Urothelium cell line (cell line): ENCODE results near the gene ASIC4.

ENCODE experiments used
- DNase-seq: peaks from one replicate; pipeline ENCODE4 v3.0.0; 2011; ENCODE audit warnings: low spot score, mixed read lengths
- FAIRE-seq: peaks from 2 replicates; lab custom pipeline; 2011; peaks lifted over from hg19 to GRCh38; lab: Jason Lieb, UNC

The ASIC4 gene

DNA sequence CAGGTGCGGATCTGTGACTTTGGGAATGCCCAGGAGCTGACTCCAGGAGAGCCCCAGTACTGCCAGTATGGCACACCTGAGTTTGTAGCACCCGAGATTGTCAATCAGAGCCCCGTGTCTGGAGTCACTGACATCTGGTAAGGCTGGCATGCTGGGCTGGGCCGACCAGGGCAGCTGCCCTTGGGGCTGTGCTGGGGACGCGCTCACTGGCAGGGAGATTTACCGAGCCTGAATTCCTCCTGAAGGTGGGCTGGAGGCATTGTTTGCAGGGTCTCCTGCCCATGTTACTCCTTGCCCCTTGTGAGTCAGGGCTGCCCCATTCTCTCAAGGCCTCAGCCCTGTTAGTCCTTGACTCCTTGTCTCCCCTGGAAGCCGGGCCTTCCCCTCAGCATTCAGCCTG, 34.3 kb upstream of the ASIC4 start:
- no peak for DNase-seq
- FAIRE-seq, result no peak

DNA sequence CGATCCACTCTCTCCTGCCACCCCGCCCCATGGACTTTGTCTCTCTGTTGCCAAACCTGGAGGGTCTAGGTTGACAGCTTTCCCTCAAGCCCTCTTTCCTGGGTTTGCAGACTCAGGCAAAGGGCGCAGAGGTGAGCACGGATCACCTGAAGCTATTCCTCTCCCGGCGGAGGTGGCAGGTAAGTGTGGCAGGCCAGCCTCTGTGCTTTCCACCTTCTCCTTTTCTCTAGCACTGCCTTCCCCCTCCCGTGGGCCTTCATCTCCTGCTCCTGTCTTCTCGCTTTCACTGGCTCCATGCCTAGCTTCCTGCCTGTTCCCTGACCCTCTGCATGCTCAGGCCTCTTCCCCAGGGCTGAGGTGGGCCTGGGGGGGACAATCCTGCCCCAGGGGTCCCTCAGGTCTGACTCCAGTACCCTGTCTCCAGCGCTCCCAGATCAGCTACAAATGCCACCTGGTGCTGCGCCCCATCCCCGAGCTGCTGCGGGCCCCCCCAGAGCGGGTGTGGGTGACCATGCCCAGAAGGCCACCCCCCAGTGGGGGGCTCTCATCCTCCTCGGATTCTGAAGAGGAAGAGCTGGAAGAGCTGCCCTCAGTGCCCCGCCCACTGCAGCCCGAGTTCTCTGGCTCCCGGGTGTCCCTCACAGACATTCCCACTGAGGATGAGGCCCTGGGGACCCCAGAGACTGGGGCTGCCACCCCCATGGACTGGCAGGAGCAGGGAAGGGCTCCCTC, 31.4 kb upstream of the ASIC4 start:
- DNase-seq, result no peak
- FAIRE-seq, result no peak

DNA sequence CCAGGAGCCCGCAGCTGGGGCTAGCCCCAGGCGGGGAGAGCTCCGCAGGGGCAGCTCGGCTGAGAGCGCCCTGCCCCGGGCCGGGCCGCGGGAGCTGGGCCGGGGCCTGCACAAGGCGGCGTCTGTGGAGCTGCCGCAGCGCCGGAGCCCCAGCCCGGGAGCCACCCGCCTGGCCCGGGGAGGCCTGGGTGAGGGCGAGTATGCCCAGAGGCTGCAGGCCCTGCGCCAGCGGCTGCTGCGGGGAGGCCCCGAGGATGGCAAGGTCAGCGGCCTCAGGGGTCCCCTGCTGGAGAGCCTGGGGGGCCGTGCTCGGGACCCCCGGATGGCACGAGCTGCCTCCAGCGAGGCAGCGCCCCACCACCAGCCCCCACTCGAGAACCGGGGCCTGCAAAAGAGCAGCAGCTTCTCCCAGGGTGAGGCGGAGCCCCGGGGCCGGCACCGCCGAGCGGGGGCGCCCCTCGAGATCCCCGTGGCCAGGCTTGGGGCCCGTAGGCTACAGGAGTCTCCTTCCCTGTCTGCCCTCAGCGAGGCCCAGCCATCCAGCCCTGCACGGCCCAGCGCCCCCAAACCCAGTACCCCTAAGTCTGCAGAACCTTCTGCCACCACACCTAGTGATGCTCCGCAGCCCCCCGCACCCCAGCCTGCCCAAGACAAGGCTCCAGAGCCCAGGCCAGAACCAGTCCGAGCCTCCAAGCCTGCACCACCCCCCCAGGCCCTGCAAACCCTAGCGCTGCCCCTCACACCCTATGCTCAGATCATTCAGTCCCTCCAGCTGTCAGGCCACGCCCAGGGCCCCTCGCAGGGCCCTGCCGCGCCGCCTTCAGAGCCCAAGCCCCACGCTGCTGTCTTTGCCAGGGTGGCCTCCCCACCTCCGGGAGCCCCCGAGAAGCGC, 30.6 kb upstream of the ASIC4 start:
- FAIRE-seq (no peak), DNase-seq (no peak)

DNA sequence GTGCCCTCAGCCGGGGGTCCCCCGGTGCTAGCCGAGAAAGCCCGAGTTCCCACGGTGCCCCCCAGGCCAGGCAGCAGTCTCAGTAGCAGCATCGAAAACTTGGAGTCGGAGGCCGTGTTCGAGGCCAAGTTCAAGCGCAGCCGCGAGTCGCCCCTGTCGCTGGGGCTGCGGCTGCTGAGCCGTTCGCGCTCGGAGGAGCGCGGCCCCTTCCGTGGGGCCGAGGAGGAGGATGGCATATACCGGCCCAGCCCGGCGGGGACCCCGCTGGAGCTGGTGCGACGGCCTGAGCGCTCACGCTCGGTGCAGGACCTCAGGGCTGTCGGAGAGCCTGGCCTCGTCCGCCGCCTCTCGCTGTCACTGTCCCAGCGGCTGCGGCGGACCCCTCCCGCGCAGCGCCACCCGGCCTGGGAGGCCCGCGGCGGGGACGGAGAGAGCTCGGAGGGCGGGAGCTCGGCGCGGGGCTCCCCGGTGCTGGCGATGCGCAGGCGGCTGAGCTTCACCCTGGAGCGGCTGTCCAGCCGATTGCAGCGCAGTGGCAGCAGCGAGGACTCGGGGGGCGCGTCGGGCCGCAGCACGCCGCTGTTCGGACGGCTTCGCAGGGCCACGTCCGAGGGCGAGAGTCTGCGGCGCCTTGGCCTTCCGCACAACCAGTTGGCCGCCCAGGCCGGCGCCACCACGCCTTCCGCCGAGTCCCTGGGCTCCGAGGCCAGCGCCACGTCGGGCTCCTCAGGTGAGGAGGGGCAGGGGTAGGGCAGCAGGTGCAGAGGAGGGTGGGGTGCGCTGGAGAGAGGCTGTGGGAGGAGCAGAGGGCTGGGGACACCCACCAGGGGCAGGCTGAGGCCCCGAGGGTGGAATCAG, 29.7 kb upstream of the ASIC4 start:
- DNase-seq (no peak), FAIRE-seq (no peak)

DNA sequence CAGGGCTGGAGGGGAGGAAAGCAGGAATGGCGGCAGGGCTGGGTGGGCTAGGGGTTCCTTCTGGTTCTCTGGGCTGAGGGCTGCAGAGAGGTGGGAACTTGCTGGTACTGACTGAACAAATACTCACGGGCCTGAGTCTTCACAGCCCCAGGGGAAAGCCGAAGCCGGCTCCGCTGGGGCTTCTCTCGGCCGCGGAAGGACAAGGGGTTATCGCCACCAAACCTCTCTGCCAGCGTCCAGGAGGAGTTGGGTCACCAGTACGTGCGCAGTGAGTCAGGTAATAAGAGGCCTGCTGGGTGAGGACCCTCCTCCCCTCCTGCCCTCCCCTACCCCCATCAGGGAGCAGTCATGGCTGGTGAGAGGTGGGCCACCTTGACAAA, 29.1 kb upstream of the ASIC4 start:
- DNase-seq, result no peak
- FAIRE-seq, result no peak

DNA sequence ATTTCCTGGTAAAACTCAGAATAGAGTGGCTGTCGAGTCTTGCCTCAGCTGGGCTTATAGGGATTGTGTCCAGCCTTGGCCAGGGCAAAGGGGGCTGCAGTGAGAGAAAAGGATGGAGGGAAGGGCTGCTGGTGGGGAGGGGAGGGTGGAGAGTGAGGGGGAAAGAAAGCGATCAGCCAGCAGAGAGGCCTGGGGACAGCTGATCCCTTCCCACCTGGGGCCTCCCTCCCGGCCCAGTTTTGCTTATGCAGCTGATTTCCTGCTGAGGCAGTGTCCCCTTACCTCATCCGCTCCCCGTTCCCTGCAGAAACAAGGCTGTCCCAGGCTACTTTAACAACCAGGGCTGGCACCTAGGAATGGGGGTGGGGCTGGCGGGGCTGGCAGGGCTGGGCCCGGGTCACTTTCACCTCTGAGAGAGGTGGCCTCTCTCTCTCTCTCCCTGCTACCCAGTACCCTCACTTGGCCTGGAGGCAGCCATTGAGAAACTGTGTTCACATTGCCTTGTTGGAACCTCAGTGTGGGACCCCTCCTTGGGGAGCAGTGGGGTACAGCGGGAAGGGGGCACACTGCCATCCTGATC, 27.8 kb upstream of the ASIC4 start:
- DNase-seq, result no peak
- FAIRE-seq, result no peak

DNA sequence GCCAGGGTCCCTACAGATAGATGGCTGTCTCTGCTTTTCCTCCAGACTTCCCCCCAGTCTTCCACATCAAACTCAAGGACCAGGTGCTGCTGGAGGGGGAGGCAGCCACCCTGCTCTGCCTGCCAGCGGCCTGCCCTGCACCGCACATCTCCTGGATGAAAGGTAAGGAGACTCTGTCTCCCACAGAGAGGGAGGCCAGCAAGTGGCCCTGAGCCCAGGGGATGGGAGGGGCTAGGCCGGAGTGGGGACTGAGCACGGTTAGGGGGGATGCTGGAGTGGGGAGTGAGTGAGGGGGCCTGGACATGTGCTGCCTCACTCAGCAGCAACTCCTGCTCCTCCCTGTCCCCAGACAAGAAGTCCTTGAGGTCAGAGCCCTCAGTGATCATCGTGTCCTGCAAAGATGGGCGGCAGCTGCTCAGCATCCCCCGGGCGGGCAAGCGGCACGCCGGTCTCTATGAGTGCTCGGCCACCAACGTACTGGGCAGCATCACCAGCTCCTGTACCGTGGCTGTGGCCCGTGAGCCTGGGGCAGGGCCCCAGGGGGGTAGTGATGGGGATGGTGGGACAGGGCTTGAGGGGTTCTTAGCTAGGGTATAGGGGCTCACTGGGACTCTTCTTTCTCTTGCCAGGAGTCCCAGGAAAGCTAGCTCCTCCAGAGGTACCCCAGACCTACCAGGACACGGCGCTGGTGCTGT, 26.0 kb upstream of the ASIC4 start:
- DNase-seq (no peak), FAIRE-seq (no peak)

DNA sequence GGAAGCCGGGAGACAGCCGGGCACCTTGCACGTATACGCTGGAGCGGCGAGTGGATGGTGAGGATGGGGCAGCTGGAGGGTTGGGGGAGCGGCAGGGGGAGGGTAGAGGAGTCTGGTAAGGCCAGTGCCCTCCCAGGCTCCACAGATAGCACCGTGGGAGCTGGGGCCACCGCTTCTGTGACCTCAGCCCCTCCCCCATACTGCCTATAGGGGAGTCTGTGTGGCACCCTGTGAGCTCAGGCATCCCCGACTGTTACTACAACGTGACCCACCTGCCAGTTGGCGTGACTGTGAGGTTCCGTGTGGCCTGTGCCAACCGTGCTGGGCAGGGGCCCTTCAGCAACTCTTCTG, 25.5 kb upstream of the ASIC4 start:
- no peak for DNase-seq
- FAIRE-seq, result no peak

DNA sequence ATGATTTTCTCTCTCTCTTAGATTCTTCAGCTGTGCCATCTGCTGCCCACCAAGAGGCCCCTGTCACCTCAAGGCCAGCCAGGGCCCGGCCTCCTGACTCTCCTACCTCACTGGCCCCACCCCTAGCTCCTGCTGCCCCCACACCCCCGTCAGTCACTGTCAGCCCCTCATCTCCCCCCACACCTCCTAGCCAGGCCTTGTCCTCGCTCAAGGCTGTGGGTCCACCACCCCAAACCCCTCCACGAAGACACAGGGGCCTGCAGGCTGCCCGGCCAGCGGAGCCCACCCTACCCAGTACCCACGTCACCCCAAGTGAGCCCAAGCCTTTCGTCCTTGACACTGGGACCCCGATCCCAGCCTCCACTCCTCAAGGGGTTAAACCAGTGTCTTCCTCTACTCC, 25.0 kb upstream of the ASIC4 start:
- FAIRE-seq (no peak), DNase-seq (no peak)

DNA sequence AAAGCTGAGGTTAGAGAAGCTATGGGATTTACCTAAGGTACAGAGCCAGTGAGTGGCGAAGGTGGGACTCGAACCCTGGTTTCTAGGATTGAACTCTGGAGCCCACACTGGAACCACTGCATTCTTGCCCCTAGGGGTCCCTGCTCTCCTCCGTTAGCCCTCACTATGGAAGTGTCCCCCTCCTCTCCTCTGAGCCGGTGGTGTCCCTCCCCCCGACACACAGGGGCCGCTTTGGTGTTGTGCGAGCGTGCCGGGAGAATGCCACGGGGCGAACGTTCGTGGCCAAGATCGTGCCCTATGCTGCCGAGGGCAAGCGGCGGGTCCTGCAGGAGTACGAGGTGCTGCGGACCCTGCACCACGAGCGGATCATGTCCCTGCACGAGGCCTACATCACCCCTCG, 24.1 kb upstream of the ASIC4 start:
- no peak for FAIRE-seq

DNA sequence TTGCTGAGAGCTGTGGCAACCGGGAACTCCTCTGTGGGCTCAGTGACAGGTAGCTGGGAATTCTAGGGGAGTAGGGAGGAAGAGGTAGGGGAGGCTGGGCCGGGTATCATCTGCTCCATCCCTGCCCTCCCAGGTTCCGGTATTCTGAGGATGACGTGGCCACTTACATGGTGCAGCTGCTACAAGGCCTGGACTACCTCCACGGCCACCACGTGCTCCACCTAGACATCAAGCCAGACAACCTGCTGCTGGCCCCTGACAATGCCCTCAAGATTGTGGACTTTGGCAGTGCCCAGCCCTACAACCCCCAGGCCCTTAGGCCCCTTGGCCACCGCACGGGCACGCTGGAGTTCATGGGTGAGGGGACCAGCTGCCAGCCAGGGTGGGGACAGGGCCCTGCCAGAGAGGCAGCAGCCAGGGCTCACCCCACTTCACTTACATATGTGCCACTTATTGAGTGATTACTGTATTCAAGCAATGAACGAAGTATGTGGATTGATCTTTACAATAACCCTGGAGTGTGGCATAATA, 23.6 kb upstream of the ASIC4 start:
- FAIRE-seq, result no peak
- DNase-seq, result no peak

More for the DNA sequence above, 24.1 kb upstream of the ASIC4 start:
- DNase-seq, result no peak

DNA sequence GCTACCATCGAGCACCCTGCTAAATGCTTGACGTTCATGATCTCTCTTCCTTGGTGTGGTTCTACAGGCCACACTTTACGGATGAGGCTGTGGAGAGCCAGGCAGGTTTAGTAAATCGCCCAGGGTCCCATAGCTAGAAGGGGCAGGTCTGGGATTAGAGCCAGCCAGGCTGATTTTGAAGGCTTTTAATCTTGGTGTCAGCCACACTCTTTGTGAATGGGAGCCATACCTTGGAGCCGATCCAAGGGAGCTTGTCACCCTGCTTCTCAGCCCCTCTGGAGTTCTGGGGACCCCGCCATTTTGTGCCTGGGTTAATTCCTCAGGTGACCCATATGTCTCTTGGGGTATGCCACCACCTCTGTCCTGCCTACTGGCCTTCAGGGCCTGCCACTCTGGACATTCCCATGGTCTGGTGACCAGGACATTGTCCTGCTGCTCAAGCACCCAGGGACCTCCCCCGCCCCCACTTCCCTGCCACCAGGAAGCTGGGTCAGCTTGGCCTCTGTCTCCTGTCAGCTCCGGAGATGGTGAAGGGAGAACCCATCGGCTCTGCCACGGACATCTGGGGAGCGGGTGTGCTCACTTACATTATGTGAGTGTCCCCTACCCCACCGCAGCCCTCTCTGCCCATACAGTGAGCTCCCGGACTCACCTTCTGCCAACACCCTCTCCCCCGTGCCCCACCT, 22.9 kb upstream of the ASIC4 start:
- FAIRE-seq (no peak), DNase-seq (no peak)

DNA sequence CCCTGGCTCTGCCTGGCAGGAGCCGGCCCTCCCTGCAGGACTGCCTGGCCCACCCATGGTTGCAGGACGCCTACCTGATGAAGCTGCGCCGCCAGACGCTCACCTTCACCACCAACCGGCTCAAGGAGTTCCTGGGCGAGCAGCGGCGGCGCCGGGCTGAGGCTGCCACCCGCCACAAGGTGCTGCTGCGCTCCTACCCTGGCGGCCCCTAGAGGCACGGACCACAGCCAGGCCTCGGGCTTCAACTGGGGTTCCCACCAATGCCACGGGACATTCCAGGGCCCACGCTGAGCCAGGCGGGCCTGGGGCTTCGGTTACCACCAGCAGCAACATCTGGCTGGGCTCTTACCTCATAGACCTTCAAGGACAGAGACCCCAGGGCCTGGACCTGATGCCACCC, 21.7 kb upstream of the ASIC4 start:
- FAIRE-seq, result no peak
- DNase-seq, result no peak

DNA sequence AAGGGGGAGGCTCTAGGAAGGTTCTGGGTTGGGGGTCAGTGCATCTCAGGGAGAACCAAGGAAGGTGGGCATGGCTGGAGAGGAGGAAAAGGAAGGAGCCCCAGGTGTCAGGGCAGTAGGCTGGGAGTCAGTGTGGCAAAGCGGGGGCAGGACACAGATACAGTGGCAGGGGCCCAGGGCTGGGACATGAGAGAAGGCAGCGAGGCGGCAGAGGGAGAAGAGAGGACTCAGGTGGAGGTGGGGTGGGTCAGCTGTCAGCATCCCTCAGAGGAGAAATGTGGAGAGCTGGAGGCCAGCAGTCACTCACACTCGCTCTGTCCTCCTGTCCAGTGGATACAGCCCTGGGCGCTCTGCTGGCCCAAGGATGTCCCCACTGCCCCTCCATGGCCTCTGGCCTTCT, 21.2 kb upstream of the ASIC4 start:
- FAIRE-seq, result no peak
- DNase-seq, result no peak

DNA sequence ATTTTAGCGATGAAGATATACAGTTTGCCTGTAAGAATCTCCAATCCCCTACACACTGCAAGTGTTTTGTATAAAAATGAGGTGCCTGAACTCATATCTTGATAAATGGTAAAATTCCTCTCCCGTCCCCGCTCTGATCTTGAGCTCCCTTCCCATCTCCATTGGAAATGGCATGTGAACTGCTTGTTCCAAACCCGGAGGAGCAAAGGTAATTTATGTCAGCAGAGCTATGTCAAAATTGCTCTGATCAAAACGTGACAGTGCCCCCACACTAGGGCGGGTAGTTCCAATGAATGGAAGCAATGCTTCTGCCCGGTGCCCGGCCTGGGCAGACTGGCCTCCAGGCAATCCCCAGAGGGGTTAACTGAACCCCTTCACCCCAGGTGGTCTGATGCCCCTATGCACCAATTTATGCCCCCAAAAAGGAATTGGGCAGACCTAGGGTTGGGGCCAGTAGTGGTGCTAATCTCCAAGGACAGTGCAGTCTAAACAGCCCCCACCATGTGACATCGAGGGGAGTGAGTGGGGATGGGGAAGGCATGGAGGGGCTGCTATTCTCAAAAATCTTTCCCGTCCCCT, 19.2 kb upstream of the ASIC4 start:
- DNase-seq (no peak), FAIRE-seq (no peak)

DNA sequence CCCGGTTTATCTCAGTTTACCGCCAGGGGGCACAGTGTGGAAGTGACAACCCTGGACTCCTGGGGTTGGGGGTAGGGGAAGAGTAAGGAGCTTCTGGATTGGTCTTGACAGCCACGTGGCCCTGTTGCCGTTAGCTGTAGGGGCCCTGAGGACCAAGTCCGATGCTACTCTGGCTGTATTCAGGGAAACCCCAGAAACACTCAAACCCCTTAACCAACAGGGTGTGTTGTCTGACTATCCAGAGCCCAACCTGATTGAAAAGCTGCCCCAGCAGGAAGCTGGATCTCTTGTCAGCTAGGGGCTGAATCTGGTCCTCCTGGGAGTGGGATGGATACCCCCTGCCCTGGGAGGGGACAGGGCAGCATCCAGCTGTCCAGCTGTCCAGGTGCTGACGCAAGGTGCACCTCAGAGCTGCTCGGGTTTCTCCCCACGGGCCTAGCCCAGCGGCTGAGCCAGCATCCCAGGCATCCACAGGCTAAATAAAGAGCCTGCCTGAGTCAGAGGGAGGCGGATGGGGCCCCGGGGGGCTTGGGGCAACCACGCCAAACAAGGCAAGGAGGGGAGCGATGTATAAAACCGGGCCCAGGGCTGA, 18.7 kb upstream of the ASIC4 start:
- FAIRE-seq (no peak), DNase-seq (peak; percentile 71)

DNA sequence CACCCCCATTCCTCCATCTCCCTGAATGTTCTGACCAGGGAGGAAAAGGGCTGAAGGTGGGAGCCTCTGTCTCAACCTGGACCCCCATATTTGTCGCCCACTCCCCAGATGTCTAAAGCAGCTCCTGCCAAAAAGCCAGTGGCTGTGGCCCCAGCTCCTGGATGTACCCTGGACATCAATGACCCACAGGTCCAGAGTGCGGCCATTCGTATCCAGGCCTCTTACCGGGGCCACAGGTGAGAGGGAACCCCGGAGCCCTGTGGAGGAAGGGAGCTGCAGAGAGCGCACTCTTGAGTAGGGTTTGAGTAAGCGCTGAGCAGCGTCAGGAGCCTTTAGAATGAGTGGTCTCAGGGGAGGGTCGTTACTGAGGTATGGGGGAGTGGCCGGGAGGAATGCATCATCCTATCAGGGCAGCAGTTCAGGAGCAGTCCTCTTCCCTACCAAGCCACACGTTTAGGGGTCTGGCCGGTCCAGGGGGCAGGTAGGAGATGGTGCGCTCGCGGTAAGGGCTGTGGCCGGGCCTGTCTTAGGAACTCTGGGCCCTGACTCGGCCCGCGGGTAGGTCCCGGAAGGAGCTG, 17.9 kb upstream of the ASIC4 start:
- no peak for FAIRE-seq

DNA sequence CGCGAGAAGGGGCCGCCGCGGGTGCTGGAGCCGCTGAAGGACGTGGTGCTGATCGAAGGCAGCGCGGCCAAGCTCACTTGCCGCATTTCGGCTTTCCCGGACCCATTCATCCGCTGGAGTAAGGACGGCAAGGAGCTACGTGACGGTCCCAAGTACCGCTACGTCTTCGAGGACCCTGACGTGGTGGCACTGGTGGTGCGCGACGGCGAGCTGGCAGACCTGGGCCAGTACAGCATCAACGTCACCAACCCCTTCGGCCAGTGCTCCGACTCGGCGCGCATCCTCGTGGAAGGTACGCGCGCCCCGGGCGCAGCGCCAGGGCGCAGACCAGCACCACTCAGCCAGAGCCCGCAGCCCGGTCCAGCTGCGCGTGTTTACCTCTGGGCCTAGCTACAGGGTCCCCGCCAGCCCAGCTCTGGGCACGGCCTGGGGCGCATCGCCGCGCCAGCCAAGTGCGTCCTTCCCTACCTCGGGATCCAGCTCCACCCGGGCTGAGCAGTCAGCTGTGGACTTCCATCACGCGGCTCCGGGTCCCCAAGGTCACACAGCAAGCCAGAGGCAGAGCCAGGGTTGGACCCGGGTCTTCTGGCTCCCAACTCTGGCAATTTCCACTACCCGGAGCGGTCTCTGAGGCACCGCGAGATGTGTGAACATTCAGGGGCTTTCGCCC, 17.3 kb upstream of the ASIC4 start:
- DNase-seq, result no peak
- FAIRE-seq, result no peak

More for the DNA sequence above, 17.9 kb upstream of the ASIC4 start:
- no peak for DNase-seq
